Measurements from ENCODE around the gene ATG14. TPM values are rescaled to one million over a fixed set of nuclear protein-coding genes. Genes with fewer than 3 reads are reported as not detected.
"Not testable (repeated sequence)": the region's sequence is repeated elsewhere in the genome, so short reads cannot be mapped to it uniquely, and the experiment has no call there.

The ATG14 gene
- total RNA-seq, 4 donors from 2014 or later = 14.8 to 24.9 (median 17.2) TPM

- intact Hi-C loops (cut with DNase I; ENCODE audit: low total_unique reads) = loop anchor here (10.0 kb wide), 1 partner anchor 149 kb away; the partner anchor contains the start of gene FBXO34
- WGBS, 2 donors = 23 to 30% methylated on average over 2 of the region's 2 CpGs
- TF ChIP-seq POLR2A (IDR thresholded peaks at IDR 0.05) = no peak
- TF ChIP-seq CTCF (IDR thresholded peaks at IDR 0.05) = no peak
- H3K4me3 ChIP-seq (ENCODE audit: low read depth, poor library complexity, severe bottlenecking) = no peak overlapping the region
- no peak for DNase-seq (ENCODE audit: low spot score in 2 of 2)
These were observed 12.3 kb upstream of the ATG14 start for GRCh38 chr14:55423969-55424368.

- intact Hi-C loops (cut with DNase I; ENCODE audit: low total_unique reads) = loop anchor here (10.0 kb wide), 1 partner anchor 148 kb away; the partner anchor contains the start of gene FBXO34
- 91 to 95% methylated on average over 11 of the region's 11 CpGs for WGBS, 2 donors
- not testable (repeated sequence) for DNase-seq (ENCODE audit: low spot score in 2 of 2); H3K4me3 ChIP-seq (ENCODE audit: low read depth, poor library complexity, severe bottlenecking)
These were observed 10.7 kb upstream of the ATG14 start for GRCh38 chr14:55422338-55422737.

DNA sequence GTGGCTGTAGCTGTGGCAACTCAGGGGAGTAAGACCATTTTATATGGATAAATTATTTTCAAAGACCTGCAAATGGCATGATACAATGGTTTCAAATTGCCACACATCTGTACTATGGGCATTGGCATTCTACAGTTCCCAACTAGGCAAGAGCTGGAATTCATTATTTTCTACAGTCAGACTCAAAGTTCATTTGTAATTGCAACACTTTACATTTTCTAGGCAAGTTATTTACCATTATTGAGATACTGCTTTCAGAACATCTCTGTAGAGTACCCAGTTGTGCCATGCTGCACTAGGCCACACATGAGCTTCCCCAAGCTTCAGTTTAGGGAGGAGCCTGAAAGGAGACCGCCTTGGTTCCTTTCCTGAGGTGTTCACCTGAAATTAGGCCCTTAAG, 8.0 kb upstream of the ATG14 start:
- DNase-seq (ENCODE audit: low spot score in 2 of 2) = no peak
- intact Hi-C loops (cut with DNase I; ENCODE audit: low total_unique reads) = loop anchor here (10.0 kb wide), 1 partner anchor 145 kb away; the partner anchor contains the start of gene FBXO34
- no peak overlapping the region for H3K4me3 ChIP-seq (ENCODE audit: low read depth, poor library complexity, severe bottlenecking)
- TF ChIP-seq CTCF (IDR thresholded peaks at IDR 0.05) (no peak), POLR2A (IDR thresholded peaks at IDR 0.05) (no peak)
- 95 to 100% methylated on average over 1 of the region's 1 CpG for WGBS, 2 donors

DNA sequence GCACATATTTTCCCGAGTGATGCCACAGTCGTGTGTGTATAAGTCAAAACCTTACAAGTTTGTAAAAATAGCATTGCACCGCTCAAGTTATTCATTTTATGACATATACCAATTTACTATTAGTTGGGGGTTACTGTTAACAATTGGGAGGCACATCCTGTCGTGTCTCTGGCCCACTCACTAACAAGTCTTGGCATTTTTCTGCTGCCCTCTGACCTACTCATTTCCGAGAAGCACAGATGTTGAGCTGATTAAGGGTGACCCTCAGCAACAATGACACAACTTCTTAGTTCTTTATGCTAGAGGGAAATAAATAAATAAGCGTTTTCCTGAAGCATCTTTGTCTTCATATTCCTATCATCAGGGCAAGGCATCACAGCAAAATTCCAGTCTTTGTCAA, 6.8 kb upstream of the ATG14 start:
- 57% methylated on average over 6 of the region's 6 CpGs for WGBS, 2 donors
- no peak for DNase-seq (ENCODE audit: low spot score in 2 of 2)
- TF ChIP-seq POLR2A (IDR thresholded peaks at IDR 0.05) = no peak
- no peak for TF ChIP-seq CTCF (IDR thresholded peaks at IDR 0.05)
- intact Hi-C loops (cut with DNase I; ENCODE audit: low total_unique reads) = no loop called here
- H3K4me3 ChIP-seq (ENCODE audit: low read depth, poor library complexity, severe bottlenecking) = no peak overlapping the region

- TF ChIP-seq POLR2A (IDR thresholded peaks at IDR 0.05) (no peak), CTCF (IDR thresholded peaks at IDR 0.05) (no peak)
- intact Hi-C loops (cut with DNase I; ENCODE audit: low total_unique reads) = no loop called here
These were observed 6.3 kb upstream of the ATG14 start for GRCh38 chr14:55417955-55418354.

DNA sequence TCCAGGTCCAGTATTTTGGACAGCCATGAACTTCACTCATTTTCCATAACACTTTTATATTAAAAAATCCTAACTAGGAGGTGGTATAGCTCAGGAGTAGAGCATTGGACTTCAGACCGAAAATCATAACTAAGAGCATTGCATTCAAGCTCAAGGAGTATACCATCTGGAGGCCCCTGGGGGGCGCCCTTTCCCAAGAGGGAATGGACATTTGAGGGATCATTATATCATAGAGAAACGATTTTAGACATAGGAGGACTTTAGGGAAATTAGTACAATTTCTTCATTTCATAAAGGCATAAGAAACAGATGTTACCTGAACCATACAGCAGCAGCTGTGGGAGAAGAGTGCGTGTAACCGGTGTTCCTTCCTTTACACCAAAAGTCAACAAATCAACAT, 5.2 kb upstream of the ATG14 start:
- H3K4me3 ChIP-seq (ENCODE audit: low read depth, poor library complexity, severe bottlenecking) = no peak overlapping the region
- DNase-seq (ENCODE audit: low spot score in 2 of 2) = no peak
- TF ChIP-seq CTCF (IDR thresholded peaks at IDR 0.05) (no peak), POLR2A (IDR thresholded peaks at IDR 0.05) (no peak)
- 42 to 53% methylated on average over 5 of the region's 5 CpGs for WGBS, 2 donors
- intact Hi-C loops (cut with DNase I; ENCODE audit: low total_unique reads) = no loop called here

More at GRCh38 chr14:55417955-55418354, 6.3 kb upstream of the ATG14 start:
- H3K4me3 ChIP-seq (ENCODE audit: low read depth, poor library complexity, severe bottlenecking) = no peak overlapping the region
- no peak for DNase-seq (ENCODE audit: low spot score in 2 of 2)
